HUES6 (cell line): ENCODE measurements around the gene GFPT1.

ENCODE experiments used
- H3K27ac ChIP-seq: 2 replicates; pipeline ENCODE4 v1.7.0; 2013; ENCODE audit warnings: low read depth, mild to moderate bottlenecking, low read length, inconsistent platforms
- H3K27me3 ChIP-seq: 2 replicates; pipeline ENCODE4 v1.6.1; 2013; ENCODE audit warnings: low read length; ENCODE audit not compliant: control insufficient read depth, insufficient read depth
- H3K36me3 ChIP-seq: 2 replicates; pipeline ENCODE4 v1.6.1; 2013; ENCODE audit warnings: low read length; ENCODE audit not compliant: control insufficient read depth, insufficient read depth
- H3K4me1 ChIP-seq: 2 replicates; pipeline ENCODE4 v1.6.1; 2013; ENCODE audit warnings: low read length; ENCODE audit not compliant: control insufficient read depth, insufficient read depth
- H3K4me3 ChIP-seq: 2 replicates; pipeline ENCODE4 v1.5.1; 2013; ENCODE audit warnings: low read depth, low read length
- H3K9ac ChIP-seq: one replicate; pipeline ENCODE4 v1.6.1; 2013; ENCODE audit warnings: mild to moderate bottlenecking, low read length
- H3K9me3 ChIP-seq: 2 replicates; pipeline ENCODE4 v1.6.1; 2013; ENCODE audit warnings: low read depth, low read length; ENCODE audit not compliant: control insufficient read depth, insufficient read depth

Gene GFPT1

DNA sequence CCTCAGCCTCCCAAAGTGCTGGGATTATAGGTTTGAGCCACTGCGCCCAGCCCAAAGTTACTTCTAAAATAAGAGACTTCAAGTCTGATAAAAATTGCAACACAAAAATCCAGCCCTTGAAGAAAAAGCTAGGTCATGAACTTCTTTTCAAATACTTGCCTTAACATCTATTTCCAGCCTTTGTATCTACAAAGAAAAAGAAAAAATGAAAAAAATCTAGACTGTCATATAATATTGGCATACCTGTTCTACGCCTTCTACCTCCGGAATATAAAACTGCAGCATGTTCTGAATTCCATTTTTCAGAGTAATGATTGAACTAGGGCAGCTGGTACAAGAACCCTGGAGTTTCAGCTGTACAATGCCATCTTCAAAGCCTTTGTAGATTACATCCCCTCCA lies 13.1 kb upstream of the GFPT1 start:
- Histone ChIP-seq H3K27ac (no peak overlapping the region), H3K9ac (no peak overlapping the region), H3K9me3 (no peaks in the 10 kb centered on the region), H3K4me3 (no peak overlapping the region), H3K27me3 (no peaks in the 10 kb centered on the region), H3K4me1 (no peaks in the 10 kb centered on the region), H3K36me3 (peaks cover 56% of the 10 kb centered on the region)

DNA sequence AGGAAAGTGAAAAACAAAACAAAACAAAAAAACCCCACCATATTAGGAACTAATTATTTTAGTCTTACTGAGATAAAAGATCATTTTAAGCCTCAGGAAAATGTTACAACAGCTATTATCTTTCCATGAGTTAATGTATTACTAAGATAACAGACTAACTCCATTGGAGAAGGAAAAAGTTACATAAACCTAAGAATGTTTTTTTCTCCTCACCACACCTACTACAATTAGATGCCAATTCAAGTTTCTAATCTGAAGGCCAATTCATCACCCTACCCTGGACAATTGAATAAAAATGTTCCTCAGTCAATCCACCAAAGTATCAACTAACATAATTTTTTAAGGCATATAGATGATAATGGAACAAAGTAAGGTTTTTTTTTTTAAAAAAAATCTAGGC lies 10.2 kb upstream of the GFPT1 start:
- no peak overlapping the region for H3K4me3 ChIP-seq
- H3K27me3 ChIP-seq = no peaks in the 10 kb centered on the region
- no peaks in the 10 kb centered on the region for H3K9me3 ChIP-seq
- no peak overlapping the region for H3K9ac ChIP-seq
- no peak overlapping the region for H3K27ac ChIP-seq
- H3K36me3 ChIP-seq = peaks cover 39% of the 10 kb centered on the region
- no peaks in the 10 kb centered on the region for H3K4me1 ChIP-seq

DNA sequence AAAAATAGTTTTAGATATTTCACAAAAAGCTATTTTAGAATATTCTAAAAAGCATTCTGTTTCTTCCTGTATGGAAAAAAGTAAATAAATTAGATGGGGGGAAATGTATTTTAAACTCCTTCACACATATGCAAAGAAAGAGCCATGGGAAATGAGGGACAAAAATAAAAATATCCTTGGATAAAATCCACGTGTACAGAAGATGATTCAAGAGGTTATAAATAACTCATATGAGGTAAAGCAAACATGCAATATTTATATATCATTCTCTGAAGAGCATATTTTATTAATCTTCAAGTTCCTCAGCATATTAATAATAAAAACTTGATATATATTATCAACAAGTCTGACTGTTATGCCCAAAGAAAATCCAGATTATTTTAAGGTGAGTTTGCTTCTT lies 8.8 kb upstream of the GFPT1 start:
- Histone ChIP-seq H3K4me1 (no peaks in the 10 kb centered on the region), H3K27me3 (no peaks in the 10 kb centered on the region), H3K27ac (no peak overlapping the region), H3K36me3 (peaks cover 31% of the 10 kb centered on the region), H3K9me3 (no peaks in the 10 kb centered on the region), H3K4me3 (no peak overlapping the region), H3K9ac (no peak overlapping the region)

DNA sequence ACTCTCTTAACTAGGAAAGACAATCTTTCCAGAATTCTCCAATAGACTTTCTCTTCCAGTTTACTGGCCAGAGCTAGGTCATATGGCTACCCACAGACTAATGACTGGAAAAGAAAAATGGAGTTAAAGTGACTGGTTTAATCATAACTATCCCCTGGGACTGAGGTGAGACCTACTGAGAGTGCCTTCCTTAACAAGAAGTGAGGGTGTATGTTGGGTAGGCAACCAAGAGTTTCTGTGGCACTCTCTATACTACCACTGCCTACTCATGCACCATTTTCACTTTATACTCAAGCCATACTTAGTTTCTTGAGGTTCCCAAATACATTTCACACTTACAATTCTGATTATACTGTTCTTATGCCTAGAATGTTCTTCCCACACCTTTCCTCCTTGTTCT lies 6.9 kb upstream of the GFPT1 start:
- H3K4me1 ChIP-seq = no peaks in the 10 kb centered on the region
- H3K9ac ChIP-seq = no peak overlapping the region
- H3K27me3 ChIP-seq = no peaks in the 10 kb centered on the region
- no peak overlapping the region for H3K4me3 ChIP-seq
- peaks cover 20% of the 10 kb centered on the region for H3K36me3 ChIP-seq
- H3K9me3 ChIP-seq = no peaks in the 10 kb centered on the region
- no peak overlapping the region for H3K27ac ChIP-seq

DNA sequence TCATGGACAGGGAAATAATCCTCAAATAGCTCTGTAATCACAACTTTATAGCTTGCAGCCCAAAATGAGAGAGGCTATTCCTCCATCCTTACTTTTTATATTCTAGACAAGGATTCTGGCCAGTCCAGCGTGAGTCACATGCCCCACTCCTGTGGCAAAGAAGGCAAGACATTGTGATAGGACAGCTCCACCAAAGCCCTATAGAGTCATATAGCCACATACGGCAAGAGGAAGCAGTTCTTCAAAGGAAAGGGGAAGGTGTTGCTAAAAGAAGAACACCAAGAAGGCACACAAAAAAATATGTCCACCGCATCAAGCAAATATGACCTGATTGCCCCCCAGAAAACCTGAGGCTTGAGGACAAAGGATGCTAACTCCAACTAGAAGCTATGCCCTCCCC lies 3.4 kb upstream of the GFPT1 start:
- H3K4me3 ChIP-seq = no peak overlapping the region
- H3K27ac ChIP-seq = no peak overlapping the region
- peaks cover 11% of the 10 kb centered on the region for H3K4me1 ChIP-seq
- no peak overlapping the region for H3K9ac ChIP-seq
- H3K36me3 ChIP-seq = peaks cover 6% of the 10 kb centered on the region; the same call in 1 of the 2 replicates
- H3K27me3 ChIP-seq = no peaks in the 10 kb centered on the region
- H3K9me3 ChIP-seq = no peaks in the 10 kb centered on the region

DNA sequence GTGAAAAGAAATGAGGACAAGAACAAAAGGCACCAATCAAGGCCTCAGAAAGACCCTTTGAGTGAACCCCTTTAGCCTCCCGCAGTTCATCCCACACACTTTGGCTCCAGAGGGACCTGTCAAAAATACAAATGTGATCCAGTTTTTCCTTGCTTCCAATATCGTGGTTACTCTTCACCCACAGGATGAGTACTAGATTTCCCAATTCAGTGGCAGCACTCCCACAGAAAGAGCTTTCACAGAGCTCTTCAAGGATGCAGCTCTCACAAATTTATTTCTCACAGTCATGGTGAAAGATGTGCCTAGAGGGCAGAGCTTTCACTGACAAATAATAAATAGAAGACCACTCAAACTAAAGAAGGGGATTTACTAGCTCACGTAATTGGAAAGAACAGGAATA lies 3.0 kb upstream of the GFPT1 start:
- Histone ChIP-seq H3K9me3 (no peaks in the 10 kb centered on the region), H3K9ac (no peak overlapping the region), H3K27ac (no peak overlapping the region), H3K4me3 (no peak overlapping the region), H3K36me3 (peaks cover 6% of the 10 kb centered on the region; the same call in 1 of the 2 replicates), H3K4me1 (peaks cover 12% of the 10 kb centered on the region), H3K27me3 (no peaks in the 10 kb centered on the region)

DNA sequence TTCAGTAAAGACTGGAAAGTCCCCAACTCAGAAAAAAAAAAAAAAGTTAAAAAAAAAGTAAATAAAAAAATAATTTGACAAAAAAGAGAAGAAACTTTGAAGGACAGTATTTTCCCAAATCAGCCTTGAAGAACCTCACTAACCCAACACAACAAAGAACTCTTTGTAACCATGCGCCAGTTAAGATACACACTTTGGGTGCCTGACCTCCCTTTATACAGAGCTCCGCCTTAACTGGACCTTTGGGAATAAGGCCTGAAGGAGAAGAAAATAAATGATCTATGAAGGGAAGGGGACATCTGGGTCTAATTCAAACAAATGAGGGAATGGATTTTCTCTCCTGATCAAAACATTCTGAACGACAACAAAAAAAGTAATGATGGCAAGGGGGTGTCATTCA lies 2.2 kb upstream of the GFPT1 start:
- no peaks in the 10 kb centered on the region for H3K27me3 ChIP-seq
- H3K9ac ChIP-seq = no peak overlapping the region
- no peaks in the 10 kb centered on the region for H3K9me3 ChIP-seq
- peaks cover 6% of the 10 kb centered on the region; the same call in 1 of the 2 replicates for H3K36me3 ChIP-seq
- peaks cover 12% of the 10 kb centered on the region for H3K4me1 ChIP-seq
- no peak overlapping the region for H3K27ac ChIP-seq
- no peak overlapping the region for H3K4me3 ChIP-seq

DNA sequence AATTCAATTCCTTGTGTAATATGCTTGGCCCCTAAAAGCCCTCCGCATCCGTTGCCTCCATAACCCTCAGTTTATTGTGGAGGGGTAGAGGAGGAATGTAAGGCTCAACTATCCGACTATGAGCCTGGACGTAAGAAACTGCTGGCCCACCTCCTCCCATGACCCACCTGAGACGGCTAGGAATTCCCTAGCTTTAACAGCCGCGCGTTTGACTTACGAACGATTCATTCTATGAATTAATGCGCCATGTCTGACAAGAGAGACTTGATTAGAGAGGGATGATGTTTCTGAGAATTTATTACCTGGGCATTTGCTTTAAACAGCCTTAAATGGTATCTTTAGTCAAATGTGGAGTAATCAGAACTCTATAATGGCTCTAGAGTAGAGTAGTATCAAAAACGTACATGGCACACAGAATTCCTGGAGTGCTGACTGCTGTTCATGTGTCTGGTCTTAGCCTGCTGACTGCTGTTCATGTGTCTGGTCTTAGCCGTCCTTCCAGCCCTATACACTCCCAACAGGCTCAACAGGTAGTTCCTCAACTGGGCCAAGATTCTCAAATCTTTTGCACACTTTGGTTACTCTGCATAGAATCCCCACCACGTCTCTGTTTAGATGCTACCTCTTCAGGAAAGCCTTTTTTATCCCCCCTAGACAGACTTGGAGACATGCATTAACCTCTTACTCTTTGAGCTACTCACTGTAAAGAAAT lies 899 bp upstream of the GFPT1 start:
- Histone ChIP-seq H3K36me3 (no peaks in the 10 kb centered on the region), H3K9ac (peak overlapping the region; percentile 75), H3K4me1 (peaks cover 12% of the 10 kb centered on the region), H3K27me3 (no peaks in the 10 kb centered on the region), H3K27ac (peak overlapping the region; percentile 57; the same call in 1 of the 2 replicates), H3K9me3 (no peaks in the 10 kb centered on the region), H3K4me3 (peak overlapping the region; percentile 97)

DNA sequence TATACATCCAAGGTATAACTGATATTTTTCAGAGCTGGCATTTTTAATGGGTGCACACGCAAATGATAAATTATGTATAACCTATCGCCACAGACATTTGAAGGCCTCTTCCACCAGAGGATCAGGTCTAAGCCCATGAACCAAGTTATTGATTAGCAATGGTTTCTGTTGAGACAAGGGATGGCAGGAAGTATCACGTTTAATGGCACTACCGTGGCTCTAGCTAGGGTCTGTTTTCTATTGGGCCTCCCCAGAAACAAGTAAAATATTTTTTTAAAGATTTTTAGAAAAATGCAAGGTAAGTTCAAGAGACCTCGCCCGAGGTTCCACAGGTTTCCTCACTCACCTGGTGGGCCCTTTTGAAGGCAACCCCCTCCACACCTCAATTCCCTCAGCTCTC lies 667 bp downstream of the GFPT1 start:
- H3K9me3 ChIP-seq = no peaks in the 10 kb centered on the region
- H3K27ac ChIP-seq = peak overlapping the region; percentile 74; the same call in 1 of the 2 replicates
- H3K4me1 ChIP-seq = peaks cover 12% of the 10 kb centered on the region
- peak overlapping the region; percentile 97 for H3K4me3 ChIP-seq
- 0 out of 2 replicates have a peak, but pooled peaks cover 2% of the 10 kb centered on the region for H3K36me3 ChIP-seq
- H3K27me3 ChIP-seq = no peaks in the 10 kb centered on the region
- H3K9ac ChIP-seq = peak overlapping the region; percentile 88

DNA sequence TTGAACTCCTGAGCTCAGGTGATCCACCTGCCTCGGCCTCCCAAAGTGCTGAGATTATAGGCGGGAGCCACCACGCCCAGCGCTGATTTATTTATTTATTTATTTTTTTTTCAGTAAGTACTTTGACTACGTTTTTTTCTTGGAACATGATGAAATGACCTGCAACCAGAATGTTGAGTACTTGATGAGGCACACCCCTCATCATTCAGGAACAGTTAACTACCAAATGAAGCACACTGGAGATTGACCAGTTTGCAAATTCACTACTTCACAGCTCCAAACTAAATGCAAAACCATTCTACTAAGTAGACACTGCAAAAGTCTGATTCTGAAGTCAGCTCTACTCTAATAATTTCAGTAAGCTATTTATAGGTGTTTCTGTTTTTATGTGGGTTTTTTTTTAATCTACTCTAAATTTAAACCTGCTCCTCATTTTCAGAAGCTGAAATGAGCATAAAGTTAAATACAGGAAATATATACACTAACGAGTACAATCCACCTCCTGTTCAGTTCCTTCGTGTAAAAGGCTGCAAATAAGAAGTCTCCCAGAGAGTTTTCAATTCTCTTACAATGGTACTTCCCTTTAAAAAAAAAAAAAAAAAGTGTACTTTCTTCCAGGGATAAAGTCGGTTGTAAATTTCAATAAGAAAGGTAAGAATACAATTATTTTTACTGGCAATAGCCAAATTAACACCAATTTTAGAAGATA lies 1.4 kb downstream of the GFPT1 start:
- Histone ChIP-seq H3K9me3 (no peaks in the 10 kb centered on the region), H3K4me1 (peaks cover 12% of the 10 kb centered on the region), H3K27ac (no peak overlapping the region), H3K9ac (no peak overlapping the region), H3K4me3 (peak overlapping the region; percentile 97), H3K36me3 (0 out of 2 replicates have a peak, but pooled peaks cover 2% of the 10 kb centered on the region), H3K27me3 (no peaks in the 10 kb centered on the region)

DNA sequence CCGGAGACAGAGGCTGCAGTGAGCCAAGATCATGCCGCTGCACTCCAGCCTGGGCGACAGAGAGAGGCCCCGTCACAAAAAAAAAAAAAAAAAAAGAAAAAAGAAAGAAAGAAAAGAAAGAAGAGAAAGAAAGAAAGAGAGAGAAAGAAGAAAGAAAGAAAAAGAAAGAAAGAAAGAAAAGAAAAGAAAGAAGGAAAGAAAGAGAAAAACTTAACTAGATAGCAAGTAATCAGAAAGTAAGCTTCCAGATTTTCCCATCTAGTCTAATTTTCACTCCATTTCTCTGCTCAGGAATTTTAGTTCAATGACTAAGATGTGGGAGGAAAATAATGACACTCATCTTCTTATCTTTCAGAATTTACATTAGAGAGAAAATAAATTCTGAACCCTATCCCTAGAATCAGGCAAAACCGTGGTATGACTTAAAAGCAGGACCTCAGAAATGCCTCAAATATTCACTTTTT lies 2.4 kb downstream of the GFPT1 start:
- no peaks in the 10 kb centered on the region for H3K27me3 ChIP-seq
- peaks cover 12% of the 10 kb centered on the region for H3K4me1 ChIP-seq
- H3K27ac ChIP-seq = no peak overlapping the region
- no peaks in the 10 kb centered on the region for H3K9me3 ChIP-seq
- H3K9ac ChIP-seq = no peak overlapping the region
- 0 out of 2 replicates have a peak, but pooled peaks cover 2% of the 10 kb centered on the region for H3K36me3 ChIP-seq
- no peak overlapping the region for H3K4me3 ChIP-seq
